GM18868 (cell line): ENCODE results near the gene ATG13.

Experiments
- ATAC-seq: cut with Tn5 transposase; IDR thresholded peaks from one replicate; pipeline ENCODE4 v1.9.1; 2021; ENCODE audit warnings: mild to moderate bottlenecking, moderate library complexity; ENCODE audit not compliant: unreplicated experiment

ATG13 gene

DNA sequence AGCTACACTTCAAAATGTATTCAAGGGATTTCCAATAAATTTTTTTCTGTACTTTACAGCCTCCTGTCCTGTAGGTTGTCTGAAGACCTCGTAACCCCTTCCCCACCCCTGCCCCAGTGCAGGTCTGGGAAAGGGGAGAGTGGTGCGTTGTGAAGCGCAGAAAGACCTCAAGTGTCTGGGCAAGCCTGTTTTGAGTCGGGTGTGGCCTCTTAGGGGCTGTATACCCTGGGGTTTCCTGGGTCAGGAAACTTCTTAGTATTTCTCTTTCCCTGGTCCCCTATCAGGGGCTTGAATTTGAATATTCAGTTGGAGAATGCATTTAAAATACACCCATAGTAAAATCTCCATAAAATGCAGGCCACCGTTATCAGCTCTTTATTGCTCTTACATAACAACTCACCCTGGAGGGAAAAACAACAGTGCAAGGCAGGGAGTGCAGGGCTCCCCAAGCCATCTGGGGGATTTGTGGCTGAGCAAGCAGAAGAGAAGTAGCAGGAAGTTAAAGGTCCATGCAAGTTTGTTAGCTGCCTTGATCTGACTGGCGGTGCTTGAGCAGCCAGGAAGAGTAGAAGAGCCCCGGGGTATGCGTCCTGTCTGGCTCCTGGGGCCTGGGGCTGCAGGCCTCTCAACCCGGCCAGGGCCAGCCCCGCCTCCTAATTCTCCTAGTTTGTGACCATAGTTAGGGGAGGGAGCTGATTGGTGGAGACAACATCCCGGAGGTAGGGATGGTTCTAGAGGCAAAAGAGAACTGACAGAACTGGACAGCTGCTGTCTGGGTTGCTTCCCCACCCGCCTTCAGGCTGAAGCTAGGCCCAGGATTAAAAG lies 57.3 kb downstream of the ATG13 start:
- no peak for ATAC-seq

DNA sequence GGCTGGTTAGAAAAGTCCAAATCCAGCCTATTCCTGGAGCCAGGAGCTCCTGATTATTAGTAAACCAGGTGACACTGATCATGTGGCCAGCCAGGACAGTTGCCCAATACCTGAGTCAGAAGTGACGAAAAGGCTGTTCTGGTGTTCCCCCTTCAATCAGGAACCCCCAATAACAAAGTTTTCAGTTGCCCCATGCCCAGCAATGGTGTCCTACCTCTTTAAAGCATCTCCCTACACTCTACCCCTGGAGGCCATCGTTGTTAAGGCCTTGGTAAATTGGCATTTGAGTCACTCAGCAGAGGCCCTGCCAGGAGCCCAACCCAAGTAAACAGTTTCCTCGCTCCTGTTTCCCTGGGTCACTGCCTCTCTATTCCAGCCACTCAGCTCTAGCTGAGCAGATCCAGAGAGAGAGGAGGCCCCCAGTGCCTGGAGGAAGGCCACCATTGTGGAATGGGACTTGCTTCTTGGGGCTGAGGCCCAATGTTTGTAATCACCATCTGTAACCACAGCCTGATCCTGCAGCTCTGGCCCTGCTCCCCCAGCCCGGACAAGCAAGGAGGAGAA lies 58.0 kb downstream of the ATG13 start:
- ATAC-seq: no peak

DNA sequence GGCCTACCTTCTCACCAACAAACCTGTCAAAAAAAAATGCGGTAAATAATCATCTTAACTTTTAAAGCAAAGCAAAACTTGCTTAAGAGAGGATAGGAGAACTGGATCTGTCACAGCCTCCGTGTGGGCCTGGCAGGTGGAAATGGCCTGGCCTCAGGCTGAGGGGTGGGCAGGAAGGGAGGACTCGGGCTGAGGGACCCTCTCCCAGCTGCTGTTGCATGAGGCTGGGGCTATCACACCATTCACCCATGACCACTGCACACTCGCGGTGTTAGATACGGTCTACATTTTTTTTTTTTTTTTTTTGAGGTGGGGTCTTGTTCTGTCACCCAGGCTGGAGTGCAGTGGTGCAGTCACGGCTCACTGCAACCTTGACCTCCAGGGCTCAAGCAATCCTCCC lies 58.6 kb downstream of the ATG13 start:
- no peak for ATAC-seq

DNA sequence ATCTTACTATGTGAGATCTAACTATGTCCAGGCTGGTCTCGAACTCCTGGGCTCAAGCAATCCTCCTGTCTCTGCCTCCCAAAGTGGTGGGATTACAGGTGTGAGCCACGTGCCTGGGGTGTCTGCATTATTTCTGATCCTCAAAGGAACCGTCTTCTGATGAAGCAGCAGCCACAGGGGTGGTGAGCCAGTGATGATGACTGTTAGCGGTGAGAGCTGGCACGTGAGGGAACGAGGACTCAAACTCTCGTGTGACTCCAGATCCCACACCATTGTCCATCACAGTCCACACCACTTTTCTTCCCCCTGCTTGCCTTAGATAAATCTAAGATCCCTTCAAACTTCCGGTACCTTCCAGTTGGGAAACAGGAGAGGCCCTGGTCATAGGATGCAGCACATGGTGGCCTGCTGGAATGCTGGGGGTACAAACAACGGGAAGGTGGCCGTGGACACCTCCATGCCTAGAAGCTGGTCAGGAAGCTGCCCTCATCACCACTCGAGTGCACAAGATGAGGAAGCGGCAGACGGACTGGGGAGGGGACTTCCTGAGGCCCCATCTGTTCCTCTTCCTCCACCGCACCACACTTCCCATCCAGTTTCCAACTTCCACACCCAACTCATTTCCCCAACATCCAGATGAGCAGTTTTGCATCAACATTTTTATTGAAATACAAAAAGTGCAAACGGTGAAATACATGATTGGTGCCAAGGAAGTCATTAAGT lies 59.2 kb downstream of the ATG13 start:
- ATAC-seq: no peak

DNA sequence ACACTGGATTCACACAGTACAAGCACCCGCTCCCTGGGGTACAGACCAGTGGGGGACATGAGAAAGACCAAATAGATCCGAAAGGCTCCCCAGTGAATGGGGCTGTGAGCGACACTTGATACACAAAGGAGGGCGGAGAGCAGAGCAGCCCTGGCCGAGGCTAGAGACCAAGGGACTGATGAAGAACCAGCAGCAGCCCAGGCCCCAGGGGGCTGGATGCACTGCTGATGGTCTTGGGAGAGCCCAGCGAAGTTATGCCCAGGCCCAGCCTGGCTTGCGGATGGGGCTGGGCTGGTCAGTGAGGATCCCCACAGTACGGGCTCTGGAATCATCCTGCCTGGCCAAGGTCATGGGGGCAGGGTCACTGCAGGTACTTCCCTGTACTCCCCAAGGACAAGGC lies 59.8 kb downstream of the ATG13 start:
- no peak for ATAC-seq

DNA sequence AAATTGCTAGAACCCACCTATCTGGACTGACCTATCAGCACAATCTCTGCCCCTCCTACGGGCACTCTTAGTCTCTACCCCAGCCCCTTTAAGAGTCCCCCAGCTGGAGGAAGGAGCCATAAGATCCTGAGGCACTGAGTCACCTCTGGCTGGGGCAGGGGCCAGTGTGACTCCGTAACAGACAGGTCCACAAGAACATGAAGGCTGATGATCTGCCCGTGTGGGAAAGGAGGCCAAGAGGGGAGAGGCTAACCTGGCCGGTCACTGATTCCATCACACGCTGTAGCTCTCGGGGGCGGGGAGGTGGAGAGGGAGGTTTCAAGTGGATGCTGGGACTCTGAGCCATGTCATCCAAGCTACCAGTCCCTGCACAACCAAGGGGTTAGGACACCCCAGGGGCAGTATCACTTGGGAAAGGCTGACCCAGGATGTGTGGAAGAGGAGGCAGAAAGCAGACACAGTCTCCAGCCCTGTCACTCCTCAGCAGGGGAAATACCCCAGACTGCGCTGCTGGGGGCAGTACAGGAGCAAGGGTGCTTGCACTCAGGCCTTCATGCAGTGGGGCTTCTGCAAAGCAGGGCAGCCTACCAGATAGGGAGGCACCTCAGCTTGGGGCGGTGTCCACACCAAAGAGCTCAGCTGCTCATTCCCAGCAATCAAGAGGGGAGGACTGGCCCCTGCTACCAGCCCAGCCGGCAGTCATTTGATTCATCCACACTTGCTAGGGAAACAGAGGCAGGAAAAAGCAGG lies 60.8 kb downstream of the ATG13 start:
- no peak for ATAC-seq

DNA sequence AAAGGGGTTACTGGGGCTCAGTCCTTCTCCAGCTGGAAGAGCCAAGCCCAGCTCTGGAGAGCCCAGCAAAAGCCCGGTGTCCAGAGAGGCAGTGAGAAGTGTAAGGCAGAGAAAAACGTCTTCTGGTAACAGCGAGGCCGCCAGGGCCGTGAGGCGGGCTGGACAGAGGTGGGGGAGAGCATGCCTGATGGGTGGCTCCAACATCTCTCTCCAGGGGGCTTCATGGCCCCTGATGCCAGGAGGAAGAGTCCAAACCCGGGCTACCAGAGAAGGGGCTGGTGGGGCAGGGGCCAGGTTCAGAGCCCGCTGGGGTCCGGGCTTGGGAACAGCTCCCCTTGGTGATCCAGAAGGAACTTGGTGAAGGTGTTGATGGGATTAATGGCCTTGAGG lies 61.4 kb downstream of the ATG13 start:
- no peak for ATAC-seq

DNA sequence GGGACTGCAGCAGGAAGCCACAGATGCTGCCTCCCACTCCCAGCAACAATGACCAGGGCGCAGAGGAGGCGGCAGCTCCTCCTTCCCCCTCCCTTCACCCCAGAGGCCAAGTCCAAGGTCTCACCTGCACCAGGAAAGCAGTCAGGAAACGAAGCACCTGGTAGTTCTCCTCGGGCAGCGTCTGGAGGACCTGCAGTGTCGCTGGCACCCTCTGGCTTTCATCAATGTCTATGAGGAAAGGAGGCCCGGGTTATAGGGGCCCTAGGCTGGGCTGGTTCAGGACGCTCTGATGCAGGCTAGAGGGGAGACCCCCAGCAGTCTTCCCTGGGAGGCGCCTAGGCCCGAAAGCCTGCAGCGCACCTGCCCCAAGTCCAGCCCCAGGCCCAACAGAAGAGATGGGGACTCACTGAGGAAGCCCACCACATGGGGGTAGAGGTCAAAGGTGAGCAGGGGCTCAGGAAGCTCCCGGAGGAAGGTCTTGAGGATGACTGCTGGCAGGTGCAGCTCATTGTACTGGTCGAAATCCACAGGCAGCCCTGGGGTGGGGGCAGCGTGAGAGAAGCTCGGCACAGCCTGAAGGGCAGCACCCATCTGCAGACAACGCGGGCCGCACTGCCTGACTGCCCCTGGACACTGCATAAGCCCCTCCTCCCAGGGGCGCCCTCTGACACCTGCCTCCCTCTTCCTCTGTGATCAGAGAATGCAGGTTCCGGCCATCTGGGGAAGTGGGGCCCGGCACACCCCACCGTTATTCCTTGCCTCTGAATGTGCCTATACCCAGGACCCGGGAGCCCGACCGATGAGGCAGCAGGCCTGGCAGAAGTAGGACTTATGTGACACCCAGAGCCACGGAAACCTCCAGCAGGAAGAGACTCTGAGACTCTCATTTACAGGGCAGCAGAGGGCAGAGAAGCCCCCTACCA lies 62.1 kb downstream of the ATG13 start:
- ATAC-seq: no peak

DNA sequence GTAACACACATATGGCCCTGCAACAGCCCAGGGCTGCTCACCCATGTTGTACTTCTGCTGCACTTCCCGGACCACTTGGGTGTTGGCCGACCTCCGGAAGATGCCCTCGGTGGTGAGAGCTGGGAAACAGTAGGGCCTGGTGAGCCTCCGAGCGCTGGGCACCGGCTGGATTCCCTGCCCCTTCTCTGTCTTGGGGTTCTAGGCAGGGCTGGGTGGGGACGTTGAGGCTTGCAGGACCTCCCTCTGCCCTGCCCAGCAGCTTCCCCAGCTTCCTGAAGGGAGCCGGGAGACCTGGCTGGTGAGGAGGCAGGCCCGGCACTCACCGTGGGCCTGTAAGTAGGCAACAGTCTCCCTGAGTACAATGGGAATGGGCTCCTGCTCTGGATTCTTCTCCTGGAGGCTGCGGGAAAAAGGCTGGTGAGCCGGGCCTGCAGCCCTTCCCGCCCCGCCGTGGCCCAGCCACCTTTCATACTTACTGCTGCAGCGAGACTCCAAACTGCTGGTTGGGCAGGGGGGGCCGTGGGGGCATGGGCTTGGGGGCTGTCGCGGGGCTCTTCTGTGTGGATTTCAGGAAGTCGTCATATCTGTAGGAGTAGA lies 62.9 kb downstream of the ATG13 start:
- ATAC-seq: no peak

DNA sequence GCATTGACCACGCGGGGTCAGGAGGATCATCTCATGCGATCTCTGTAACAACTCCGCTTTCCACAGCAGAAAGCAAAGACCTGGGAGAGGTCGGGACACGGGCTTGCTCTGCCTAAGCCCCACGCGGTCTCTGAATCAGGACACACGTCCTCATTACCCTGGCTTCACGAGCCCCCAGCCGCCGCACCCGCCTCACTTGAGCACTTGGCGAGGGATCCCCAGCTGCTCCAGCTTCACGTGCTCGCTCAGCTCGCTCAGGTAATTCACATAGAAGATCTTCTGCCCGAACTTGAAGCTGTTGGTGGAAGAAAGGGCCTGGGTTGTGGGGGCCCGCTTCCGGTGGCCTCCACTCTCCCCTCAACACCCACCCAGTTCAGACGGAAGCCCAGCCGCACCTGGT lies 63.5 kb downstream of the ATG13 start:
- no peak for ATAC-seq

DNA sequence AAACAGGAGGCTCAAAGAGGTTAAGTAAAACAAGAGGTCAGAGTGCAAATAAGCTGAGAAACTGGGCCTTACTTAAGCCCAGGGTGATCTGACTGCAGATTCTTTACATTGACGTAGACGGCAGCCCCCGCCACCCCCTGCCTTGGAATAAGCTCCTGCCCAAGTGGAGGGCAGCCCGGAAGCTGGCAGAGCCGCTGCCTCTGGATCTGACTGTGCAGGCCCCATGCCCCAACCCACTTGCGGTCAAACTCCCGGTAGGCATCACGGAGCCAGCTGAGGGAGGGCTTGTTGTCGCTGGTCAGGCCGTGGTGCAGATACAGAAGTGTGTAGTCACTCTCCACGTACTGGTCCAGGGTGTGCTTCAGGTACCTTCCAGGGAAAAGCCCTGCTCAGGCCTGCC lies 64.5 kb downstream of the ATG13 start:
- no peak for ATAC-seq

DNA sequence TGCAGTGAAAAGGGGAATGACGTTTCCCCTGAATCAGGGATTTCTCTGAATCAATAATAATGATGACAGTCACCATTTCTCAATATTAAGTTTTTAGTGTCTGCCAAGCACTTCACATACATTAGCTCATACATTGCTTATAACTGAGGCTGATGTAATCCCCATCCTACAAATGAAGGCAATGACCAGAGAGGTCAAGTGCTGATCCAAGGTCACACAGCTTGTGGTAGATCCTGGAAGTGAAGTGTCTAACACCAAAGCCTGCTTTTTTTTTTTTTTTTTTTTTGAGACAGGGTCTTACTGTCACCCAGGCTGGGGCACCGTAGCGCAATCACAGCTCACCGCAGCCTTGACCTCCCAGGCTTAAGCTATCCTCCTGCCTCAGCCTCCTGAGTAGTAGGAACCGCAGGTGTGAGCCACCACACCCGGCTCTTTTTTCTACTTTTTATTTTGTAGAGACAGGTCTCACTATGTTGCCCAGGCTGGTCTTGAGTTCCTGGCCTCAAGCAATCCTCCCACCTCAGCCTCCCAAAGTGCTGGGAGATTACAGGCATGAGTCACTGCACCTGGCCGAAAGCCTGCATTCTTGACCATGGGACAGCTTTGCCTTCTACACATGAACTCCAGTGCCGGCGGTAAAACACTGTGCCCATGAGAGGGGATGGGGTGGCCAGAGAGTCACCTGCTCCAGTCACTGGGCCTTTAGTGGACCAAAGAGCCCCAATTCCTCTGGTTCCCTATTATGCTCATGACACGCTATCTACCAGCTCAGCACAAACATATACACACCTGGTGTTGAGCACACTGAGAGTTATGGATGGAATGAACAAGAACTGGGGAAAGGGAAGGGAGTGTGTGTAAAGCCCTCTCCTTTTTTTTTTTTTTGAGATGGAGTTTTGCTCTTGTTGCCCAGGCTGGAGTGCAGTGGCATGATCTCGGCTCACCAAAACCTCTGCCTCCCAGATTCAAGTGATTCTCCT lies 65.7 kb downstream of the ATG13 start:
- no peak for ATAC-seq

DNA sequence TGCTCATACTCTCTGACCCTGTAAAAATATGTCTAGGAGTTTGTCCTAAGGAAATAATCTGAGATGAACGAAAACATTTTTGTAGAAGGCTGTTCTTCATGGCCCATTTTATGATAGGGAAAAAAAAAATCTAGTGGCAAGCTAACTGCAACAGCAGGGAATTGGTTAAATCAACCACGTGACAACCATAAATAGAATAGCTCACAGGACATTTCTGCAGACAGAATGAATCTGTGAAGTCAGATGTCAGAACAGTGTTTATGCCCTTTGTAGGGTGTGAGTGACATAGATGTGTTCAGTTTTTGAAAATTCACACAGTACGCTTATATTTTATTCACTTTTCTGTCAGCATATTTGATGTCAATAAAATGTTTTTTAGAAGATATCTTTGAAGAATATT lies 67.0 kb downstream of the ATG13 start:
- no peak for ATAC-seq

DNA sequence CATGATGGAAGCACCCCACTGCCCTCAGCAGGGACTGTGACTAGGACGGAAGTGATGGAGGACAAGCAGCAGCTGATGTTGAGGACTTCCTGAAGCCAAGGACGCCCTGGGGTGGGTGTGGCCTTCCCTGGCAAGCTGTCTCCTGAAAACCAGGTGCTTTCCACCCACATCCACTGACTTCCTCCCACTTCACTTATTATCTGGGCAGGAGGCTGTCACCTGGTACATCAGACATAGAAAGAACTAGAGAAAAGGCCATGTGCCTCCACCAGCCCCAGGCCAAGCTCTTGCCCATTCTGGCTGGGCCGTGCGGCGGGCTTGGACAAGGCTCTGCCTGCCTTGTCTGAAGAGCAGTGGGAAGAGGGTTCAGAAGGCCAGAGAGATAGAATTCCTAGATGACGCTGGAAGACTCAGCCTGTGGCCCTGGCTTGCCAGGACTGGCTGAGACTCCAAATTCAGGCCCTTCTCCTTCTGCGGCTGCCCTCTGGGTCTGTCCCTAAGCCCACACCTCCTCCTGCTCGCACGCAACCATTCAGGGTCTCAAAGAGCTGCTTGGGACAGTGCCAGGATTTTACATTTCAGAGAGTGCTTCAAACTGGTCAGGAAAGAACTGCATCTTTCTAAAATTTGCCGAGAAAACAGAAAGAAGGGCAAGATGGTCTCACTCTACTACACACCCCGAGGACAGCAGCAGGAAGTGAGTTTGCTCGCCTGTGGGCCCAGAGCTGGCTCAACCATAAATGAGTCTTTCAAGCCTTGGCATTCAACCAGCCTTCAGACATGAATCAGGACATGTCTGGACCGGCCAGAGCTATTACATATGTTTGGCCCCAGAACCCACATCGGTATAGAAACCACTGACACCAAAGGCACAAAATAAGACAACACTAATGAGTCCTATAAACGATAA lies 69.8 kb downstream of the ATG13 start:
- no peak for ATAC-seq

DNA sequence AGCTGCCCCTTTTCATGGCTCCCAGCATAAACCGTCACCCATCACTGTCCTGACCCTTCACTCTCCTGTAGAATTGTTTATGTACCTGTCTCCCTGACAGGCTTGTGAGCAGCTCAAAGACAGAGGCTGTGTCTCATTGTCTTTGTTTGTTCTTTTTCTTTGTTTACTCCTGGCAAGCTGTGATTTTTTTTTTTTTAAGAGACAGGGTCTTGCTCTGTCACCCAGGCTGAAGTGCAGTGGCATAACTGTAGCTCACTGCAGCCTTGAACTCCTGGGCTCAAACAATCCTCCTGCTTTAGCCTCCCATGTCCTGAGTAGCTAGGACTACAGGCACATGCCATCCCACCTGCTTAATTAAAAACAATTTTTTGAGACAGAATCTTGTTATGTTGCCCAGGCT lies 73.3 kb downstream of the ATG13 start:
- no peak for ATAC-seq

DNA sequence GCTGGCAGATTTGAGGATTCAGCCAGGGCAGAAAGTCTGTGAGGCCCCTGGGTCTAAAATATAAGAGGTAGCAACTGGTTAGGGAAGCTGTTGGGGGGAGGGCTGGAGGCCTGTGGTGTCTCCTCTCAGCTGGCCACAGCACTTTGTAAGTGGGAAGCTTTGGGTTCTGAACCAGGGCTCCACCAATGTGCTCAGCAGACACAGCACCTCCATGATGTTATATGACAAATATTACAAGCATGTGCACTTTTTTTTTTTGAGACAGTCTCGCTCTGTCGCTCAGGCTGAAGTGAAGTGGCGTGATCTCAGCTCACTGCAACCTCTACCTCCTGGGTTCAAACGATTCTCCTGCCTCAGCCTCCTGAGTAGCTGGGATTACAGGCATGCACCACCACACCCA lies 75.1 kb downstream of the ATG13 start:
- ATAC-seq: no peak

DNA sequence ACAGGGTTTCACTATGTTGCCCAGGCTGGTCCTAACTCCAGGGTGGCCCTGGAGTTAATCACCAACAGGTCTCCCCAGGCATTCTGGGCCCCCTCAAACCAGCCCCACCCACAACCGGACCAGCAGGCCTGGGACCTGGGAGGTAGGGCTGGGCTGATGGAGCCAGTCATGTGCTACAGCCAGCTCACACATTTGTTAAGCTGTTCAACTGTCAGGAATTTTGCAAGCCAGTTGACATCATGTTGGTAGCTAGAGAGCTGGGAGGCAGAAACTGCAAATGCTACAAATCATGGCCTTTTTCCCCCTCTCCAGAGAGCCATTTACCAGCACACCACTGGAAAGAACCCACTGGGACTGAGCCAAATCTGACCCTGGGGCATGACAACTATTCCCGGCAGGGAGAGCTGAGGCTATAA lies 76.3 kb downstream of the ATG13 start:
- ATAC-seq: no peak

DNA sequence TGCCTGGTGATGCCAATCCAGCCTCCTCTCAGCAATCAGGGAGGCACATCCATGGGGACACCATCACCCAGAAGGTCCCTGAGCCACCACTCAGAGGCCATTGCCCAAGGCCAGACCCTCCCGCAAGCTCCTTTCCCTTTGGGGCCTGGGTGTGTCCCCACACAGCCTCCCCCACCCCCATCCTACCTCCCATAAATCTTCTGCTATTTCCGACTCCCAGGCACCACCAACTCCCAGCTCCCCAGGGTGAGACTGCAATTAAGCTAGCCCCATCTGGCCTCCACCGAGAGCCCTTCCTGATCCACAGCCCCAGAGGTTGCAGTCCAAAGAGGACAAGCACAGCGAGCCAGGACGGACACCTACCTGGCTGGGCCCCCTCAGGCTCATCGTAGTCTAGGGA lies 76.7 kb downstream of the ATG13 start:
- no peak for ATAC-seq
